H1 (cell line): ENCODE data around the gene NOTCH2. TPM values are rescaled to one million over a fixed set of nuclear protein-coding genes. Genes with fewer than 3 reads are reported as not detected.

Source experiments
- BCL11A ChIP-seq, 2 experiments: IDR thresholded peaks; one replicate each; pipeline ENCODE4 v1.6.1; 2011; ENCODE audit warnings: low read depth in 2 of 2, low read length in 2 of 2, mild to moderate bottlenecking in 2 of 2
- GTF2F1 ChIP-seq: IDR thresholded peaks from 2 replicates; pipeline ENCODE4 v1.6.1; 2012; ENCODE audit warnings: low read depth, low read length, improper control_type of control experiment, borderline replicate concordance
- JUN ChIP-seq: IDR thresholded peaks from 2 replicates; pipeline ENCODE4 v1.6.1; 2011; ENCODE audit warnings: low read depth, mild to moderate bottlenecking, improper control_type of control experiment, low read length
- MAFK ChIP-seq: IDR thresholded peaks from 2 replicates; pipeline ENCODE4 v1.6.1; 2012; ENCODE audit warnings: low read depth, mild to moderate bottlenecking, improper control_type of control experiment, low read length
- NRF1 ChIP-seq: IDR thresholded peaks from 2 replicates; pipeline ENCODE4 v1.6.1; 2011; ENCODE audit warnings: mild to moderate bottlenecking, low read depth, low read length, improper control_type of control experiment
- POU5F1 ChIP-seq: IDR thresholded peaks from 2 replicates; pipeline ENCODE4 v1.6.1; 2011; ENCODE audit warnings: low read depth, mild to moderate bottlenecking, low read length, moderate library complexity
- SAP30 ChIP-seq: fragments of 300-600 bp; sonication (generic); IDR thresholded peaks from 2 replicates; pipeline ENCODE4 v1.7.1; 2012; ENCODE audit warnings: low read length, moderate library complexity, mild to moderate bottlenecking, inconsistent platforms; ENCODE audit not compliant: insufficient read depth, insufficient replicate concordance
- polyA plus RNA-seq, 7 experiments: library from polyadenylated mRNA; depleted of rRNA in 3 of 7; stranded (reverse) in 5 of 7; unstranded in 2 of 7; fragments of >200 nt in 5 of 7; fragments of 200-250 nt in 2 of 7; gene quantifications; 1 replicate in 5 of 7; 2 replicates in 1 of 7; 4 replicates in 1 of 7; pipeline versions ENCODE4 v1.2.1 to v1.2.3, GENCODE V29; 2011 to 2013; ENCODE audit warnings: missing spikeins in 2 of 7, mixed read lengths in 2 of 7
- total RNA-seq: library from RNA; stranded (reverse); fragmentation: NEBNext Ultra II Directional; extraction: Animal tissue kit (Norgen Biotek cat#: 25700); gene quantifications from 2 replicates; pipeline ENCODE4 v1.2.1, GENCODE V29; 2021

The NOTCH2 gene
- total and polyA plus RNA-seq, 2 of the 8 experiments (the other 6 are each of a cell fraction or from before 2014, with no cell fraction given), result 17.7 to 63.0 TPM

GRCh38 chr1:119935373-119935772 lies 134.1 kb downstream of the NOTCH2 start (continued):
- TF ChIP-seq POU5F1, result no peak
- TF ChIP-seq BCL11A (IDR thresholded peaks at IDR 0.05; ENCODE audit: low read depth in 2 of 2, low read length in 2 of 2), result no peak
- no peak for TF ChIP-seq SAP30
- no peak for TF ChIP-seq GTF2F1
- TF ChIP-seq JUN, result no peak
- TF ChIP-seq NRF1, result no peak
- TF ChIP-seq MAFK, result no peak
